Thyroid gland (tissue), 4 donors: Measurements from ENCODE around the gene SOX12. TPM values are rescaled to one million over a fixed set of nuclear protein-coding genes. Genes with fewer than 3 reads are reported as not detected.

Experiments
- DNase-seq, 2 donors: peaks; one replicate each; pipeline ENCODE4 v3.0.0-alpha.2; 2019
- H3K27ac ChIP-seq, 3 donors: fragments of 200-600 bp; sonication (generic); 1 replicate in 2 of 3; 2 replicates in 1 of 3; pipeline ENCODE4 v1.5.1; 2016 to 2019; ENCODE audit warnings: mild to moderate bottlenecking in 1 of 3, moderate library complexity in 1 of 3
- H3K27me3 ChIP-seq: fragments of 200-600 bp; sonication (generic); one replicate; pipeline ENCODE4 v1.5.1; 2019
- H3K36me3 ChIP-seq, 2 donors: fragments of 200-600 bp; sonication (generic); one replicate each; pipeline ENCODE4 v1.5.1; 2016 to 2019
- H3K4me1 ChIP-seq, 2 donors: fragments of 200-600 bp; sonication (generic); one replicate each; pipeline ENCODE4 v1.5.1; 2017 to 2019
- H3K4me3 ChIP-seq, 3 donors: fragments of 200-600 bp; sonication (generic); replicated peaks in 1 of 3; 1 replicate in 2 of 3; 2 replicates in 1 of 3; pipeline ENCODE4 v1.5.1; 2016; ENCODE audit warnings: mild to moderate bottlenecking in 1 of 3
- H3K9me3 ChIP-seq: fragments of 200-600 bp; sonication (generic); one replicate; pipeline ENCODE4 v1.5.1; 2017
- CTCF ChIP-seq, 6 experiments: fragments of 200-600 bp in 3 of 6; fragments of 450-650 bp in 3 of 6; sonication (generic) in 3 of 6; IDR thresholded peaks; one replicate each; pipeline ENCODE4 v1.5.1; 2016 to 2019; ENCODE audit warnings: antibody characterized with exemption in 6 of 6, mild to moderate bottlenecking in 2 of 6, inconsistent platforms in 1 of 6, moderate library complexity in 1 of 6
- POLR2A ChIP-seq, 2 donors: fragments of 450-650 bp; IDR thresholded peaks; one replicate each; pipeline ENCODE4 v1.6.1; 2017; ENCODE audit warnings: antibody characterized with exemption in 2 of 2, mild to moderate bottlenecking in 2 of 2, moderate library complexity in 1 of 2
- WGBS, 2 donors: methylation state at CpG; one replicate each; pipeline ENCODE4 v1.1.5; 2017; 5-methylcytosine and 5-hydroxymethylcytosine counted together
- intact Hi-C: fragments of 100-400 bp; cut with DNase I; formaldehyde crosslinking; loops from one replicate; pipeline ENCODE4 v1.15.1; 2023
- total RNA-seq, 4 donors: library from RNA; depleted of rRNA; stranded (reverse); fragments of >200 nt; gene quantifications; one replicate each; pipeline ENCODE4 v1.2.3, GENCODE V29; 2016

SOX12 gene
- total RNA-seq, 4 donors from 2014 or later, result 7.1 to 12.9 (median 9.0) TPM

- 93% methylated on average over 10 of the region's 10 CpGs for WGBS, 2 donors
- no peaks in the 10 kb centered on the region for H3K27me3 ChIP-seq
- intact Hi-C loops, result loop anchor here (10.0 kb wide), 3 partner anchors 48 to 288 kb away; partner anchors contain the start of gene RBCK1
- no peak overlapping the region for H3K4me3 ChIP-seq
- no peak for TF ChIP-seq POLR2A (IDR thresholded peaks at IDR 0.05)
- TF ChIP-seq CTCF (IDR thresholded peaks at IDR 0.05), result no peak
- no peaks in the 10 kb centered on the region for H3K9me3 ChIP-seq
- DNase-seq, result no peak
- no peaks in the 10 kb centered on the region for H3K36me3 ChIP-seq
- peaks cover 14 to 26% of the 10 kb centered on the region in 2 donors for H3K4me1 ChIP-seq
- peak overlapping the region in 2 of 3 donors; percentile 53 to 78 for H3K27ac ChIP-seq
Measured at GRCh38 chr20:356745-357144, 31.4 kb downstream of the SOX12 start.

GRCh38 chr20:358891-359555 is 33.7 kb downstream of the SOX12 start:
- Histone ChIP-seq H3K27me3 (no peaks in the 10 kb centered on the region), H3K27ac (peak overlapping the region in 2 of 3 donors; percentile 24 to 63), H3K4me3 (no peak overlapping the region), H3K9me3 (no peaks in the 10 kb centered on the region), H3K4me1 (peaks cover 21 to 27% of the 10 kb centered on the region in 2 donors), H3K36me3 (no peaks in the 10 kb centered on the region)
- 68 to 75% methylated on average over 4 of the region's 4 CpGs for WGBS, 2 donors
- TF ChIP-seq CTCF (IDR thresholded peaks at IDR 0.05) (no peak), POLR2A (IDR thresholded peaks at IDR 0.05) (no peak)
- intact Hi-C loops, result loop anchor here (10.0 kb wide), 3 partner anchors 46 to 286 kb away; partner anchors contain the start of gene RBCK1
- DNase-seq, result peak in 1 of 2 donors; percentile 22

GRCh38 chr20:361561-361960 is 36.2 kb downstream of the SOX12 start:
- WGBS, 2 donors, result 71 to 74% methylated on average over 8 of the region's 8 CpGs
- no peak overlapping the region for H3K4me3 ChIP-seq
- H3K27ac ChIP-seq, result no peak overlapping the region
- intact Hi-C loops, result loop anchor here (10.0 kb wide), 1 partner anchor 373 kb away; no protein-coding TSS in a partner anchor
- H3K4me1 ChIP-seq, result peaks cover 22 to 37% of the 10 kb centered on the region in 2 donors
- H3K9me3 ChIP-seq, result no peaks in the 10 kb centered on the region
- no peak for DNase-seq
- no peak for TF ChIP-seq CTCF (IDR thresholded peaks at IDR 0.05)
- TF ChIP-seq POLR2A (IDR thresholded peaks at IDR 0.05), result no peak
- H3K36me3 ChIP-seq, result no peaks in the 10 kb centered on the region
- no peaks in the 10 kb centered on the region for H3K27me3 ChIP-seq

- peak in 4 of 6 experiments; percentile 37 to 80 (median 52) for TF ChIP-seq CTCF (IDR thresholded peaks at IDR 0.05)
- TF ChIP-seq POLR2A (IDR thresholded peaks at IDR 0.05), result no peak
- no peaks in the 10 kb centered on the region for H3K9me3 ChIP-seq
- DNase-seq, result peak; percentile 92 to 96
- intact Hi-C loops, result loop anchor here (10.0 kb wide), 1 partner anchor 372 kb away; no protein-coding TSS in a partner anchor
- no peaks in the 10 kb centered on the region for H3K27me3 ChIP-seq
- no peaks in the 10 kb centered on the region for H3K36me3 ChIP-seq
- no peak overlapping the region for H3K27ac ChIP-seq
- no peak overlapping the region for H3K4me3 ChIP-seq
- peaks cover 24 to 33% of the 10 kb centered on the region in 2 donors for H3K4me1 ChIP-seq
- WGBS, 2 donors, result 65 to 81% methylated on average over 10 to 13 of the region's 13 CpGs
Measured at GRCh38 chr20:362271-363254, 37.2 kb downstream of the SOX12 start.
